ENCODE data around the gene NTRK2.

DNA sequence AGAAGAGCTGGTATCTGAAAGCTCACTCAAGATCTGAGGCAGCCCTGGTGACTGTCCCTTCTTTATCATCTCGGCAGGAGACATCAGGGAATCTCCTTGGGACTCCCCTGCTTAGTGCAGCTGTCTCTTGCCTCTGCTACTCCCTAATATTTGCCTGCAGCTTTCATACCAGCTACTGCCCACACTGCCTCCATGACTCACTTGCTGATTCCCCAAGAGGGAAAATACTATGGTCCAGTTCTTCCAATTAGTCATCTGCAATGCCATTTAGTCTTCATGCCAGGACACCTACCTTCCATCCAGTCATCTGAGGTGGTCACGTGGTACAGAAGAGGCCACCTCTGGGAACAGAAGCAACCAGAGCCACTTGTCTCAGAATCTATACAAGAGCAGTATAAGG is 270.8 kb downstream of the NTRK2 start:
- TF ChIP-seq ISL1 (CRISPR knock-in tag; IDR thresholded peaks at IDR 0.05): no peak
- TF ChIP-seq RARB (CRISPR knock-in tag; IDR thresholded peaks at IDR 0.05): no peak
- TF ChIP-seq PATZ1 (CRISPR knock-in tag; IDR thresholded peaks at IDR 0.05; ENCODE audit: borderline replicate concordance): no peak
- no peak for TF ChIP-seq OSR1 (CRISPR knock-in tag; IDR thresholded peaks at IDR 0.05)
- TF ChIP-seq TCF4 (CRISPR knock-in tag; IDR thresholded peaks at IDR 0.05; ENCODE audit: borderline replicate concordance): no peak
- TF ChIP-seq ZFP3 (CRISPR knock-in tag; IDR thresholded peaks at IDR 0.05): no peak
- TF ChIP-seq ZFP30 (CRISPR knock-in tag; IDR thresholded peaks at IDR 0.05): no peak
- no peak for TF ChIP-seq SNAI2 (CRISPR knock-in tag; IDR thresholded peaks at IDR 0.05)
- no peak for TF ChIP-seq CREB5 (CRISPR knock-in tag; IDR thresholded peaks at IDR 0.05; ENCODE audit: low read depth)
